Activated gamma-delta T cell treated with anti-CD3 and anti-CD28 coated beads, Interleukin-2, amount 50 U/mL, for 16 hours (primary cell): ENCODE data around the gene ANAPC1.
"Not testable (repeated sequence)": the region's sequence is repeated elsewhere in the genome, so short reads cannot be mapped to it uniquely, and the experiment has no call there.

Experiments
- DNase-seq: peaks from one replicate; pipeline ENCODE4 v3.0.0-alpha.2; 2020; ENCODE audit warnings: low read depth

ANAPC1 gene

GRCh38 chr2:111905475-111905869, 21.5 kb upstream of the ANAPC1 start:
- DNase-seq, result not testable (repeated sequence)

GRCh38 chr2:111904726-111905474, 20.9 kb upstream of the ANAPC1 start:
- DNase-seq, result no peak

GRCh38 chr2:111903930-111904439, 20.0 kb upstream of the ANAPC1 start:
- DNase-seq, result no peak

- no peak for DNase-seq
Observed at GRCh38 chr2:111903516-111903915, 19.5 kb upstream of the ANAPC1 start.

- DNase-seq, result no peak
Observed at GRCh38 chr2:111900859-111901258, 16.9 kb upstream of the ANAPC1 start.

GRCh38 chr2:111898703-111899514, 14.9 kb upstream of the ANAPC1 start:
- DNase-seq, result no peak

- DNase-seq, result peak; percentile 31
Observed at GRCh38 chr2:111897924-111898702, 14.1 kb upstream of the ANAPC1 start, which contains the start of gene MERTK. Gene MERTK, plus strand, starts transcription at chr2:111898607. Its CDS starts 129 bp downstream, at chr2:111898736.

- no peak for DNase-seq
Observed at GRCh38 chr2:111897630-111897923, 13.6 kb upstream of the ANAPC1 start.

- no peak for DNase-seq
Observed at GRCh38 chr2:111896576-111896975, 12.6 kb upstream of the ANAPC1 start.

- no peak for DNase-seq
Observed at GRCh38 chr2:111896024-111896423, 12.0 kb upstream of the ANAPC1 start.

GRCh38 chr2:111884592-111884964, 585 bp upstream of the ANAPC1 start:
- no peak for DNase-seq

- not testable (repeated sequence) for DNase-seq
Observed at GRCh38 chr2:111872806-111873205, 11.2 kb downstream of the ANAPC1 start.

GRCh38 chr2:111865124-111865523, 18.9 kb downstream of the ANAPC1 start:
- not testable (repeated sequence) for DNase-seq

GRCh38 chr2:111860005-111860404, 24.0 kb downstream of the ANAPC1 start:
- not testable (repeated sequence) for DNase-seq

GRCh38 chr2:111852544-111852943, 31.4 kb downstream of the ANAPC1 start:
- DNase-seq, result not testable (repeated sequence)

- not testable (repeated sequence) for DNase-seq
Observed at GRCh38 chr2:111850646-111851045, 33.3 kb downstream of the ANAPC1 start.

GRCh38 chr2:111839625-111840282, 44.2 kb downstream of the ANAPC1 start:
- not testable (repeated sequence) for DNase-seq

- not testable (repeated sequence) for DNase-seq
Observed at GRCh38 chr2:111838992-111839391, 45.0 kb downstream of the ANAPC1 start.

- DNase-seq, result not testable (repeated sequence)
Observed at GRCh38 chr2:111834221-111834620, 49.8 kb downstream of the ANAPC1 start.

- not testable (repeated sequence) for DNase-seq
Observed at GRCh38 chr2:111830479-111830878, 53.5 kb downstream of the ANAPC1 start.

GRCh38 chr2:111828217-111828766, 55.7 kb downstream of the ANAPC1 start:
- not testable (repeated sequence) for DNase-seq
